ENCODE data around the gene ORM2.

ORM2 gene

DNA sequence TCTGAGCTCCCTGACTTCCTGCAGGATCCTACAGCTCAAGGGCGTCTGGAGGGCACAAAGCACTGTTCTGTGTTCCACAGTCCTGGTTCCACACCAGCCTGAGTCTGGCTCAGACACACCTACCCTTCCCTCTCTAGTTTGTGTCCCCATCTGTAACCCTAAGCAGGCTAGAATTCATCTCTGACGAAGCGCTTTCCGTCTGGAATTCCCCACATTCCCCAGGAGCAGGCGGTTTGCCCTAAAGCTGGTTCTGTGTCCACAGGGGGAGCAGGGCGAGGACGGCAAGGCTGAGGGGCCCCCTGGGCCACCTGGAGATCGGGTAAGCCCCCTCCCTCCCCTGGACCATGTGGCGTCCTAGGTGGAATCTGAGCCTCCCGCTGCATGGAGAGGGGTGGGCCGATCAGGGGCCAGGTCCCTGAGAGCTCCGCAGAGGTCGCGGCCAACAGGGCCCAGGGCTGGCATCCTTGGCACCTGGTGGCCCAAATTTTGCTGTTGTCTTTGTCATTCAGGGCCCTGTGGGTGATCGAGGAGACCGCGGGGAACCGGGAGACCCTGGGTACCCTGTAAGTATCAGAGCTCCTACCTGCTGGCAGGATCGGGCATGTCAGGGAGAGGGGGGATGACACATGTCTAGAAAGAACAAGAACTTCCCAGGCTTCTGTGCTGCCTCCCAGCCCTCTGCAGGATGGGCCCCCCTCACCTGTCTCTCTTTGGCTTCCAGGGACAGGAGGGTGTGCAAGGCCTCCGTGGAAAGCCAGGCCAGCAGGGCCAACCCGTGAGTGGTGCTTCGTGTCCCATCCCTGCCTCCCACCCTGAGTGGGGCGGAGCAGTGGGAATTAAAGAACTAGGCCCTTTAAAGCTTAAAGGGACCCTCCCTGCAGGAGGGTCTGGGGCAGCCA is 41.2 kb upstream of the ORM2 start:
- H3K4me3 ChIP-seq (ENCODE audit: low read depth, low read length) = no peak overlapping the region
- TF ChIP-seq, protein P1, sequence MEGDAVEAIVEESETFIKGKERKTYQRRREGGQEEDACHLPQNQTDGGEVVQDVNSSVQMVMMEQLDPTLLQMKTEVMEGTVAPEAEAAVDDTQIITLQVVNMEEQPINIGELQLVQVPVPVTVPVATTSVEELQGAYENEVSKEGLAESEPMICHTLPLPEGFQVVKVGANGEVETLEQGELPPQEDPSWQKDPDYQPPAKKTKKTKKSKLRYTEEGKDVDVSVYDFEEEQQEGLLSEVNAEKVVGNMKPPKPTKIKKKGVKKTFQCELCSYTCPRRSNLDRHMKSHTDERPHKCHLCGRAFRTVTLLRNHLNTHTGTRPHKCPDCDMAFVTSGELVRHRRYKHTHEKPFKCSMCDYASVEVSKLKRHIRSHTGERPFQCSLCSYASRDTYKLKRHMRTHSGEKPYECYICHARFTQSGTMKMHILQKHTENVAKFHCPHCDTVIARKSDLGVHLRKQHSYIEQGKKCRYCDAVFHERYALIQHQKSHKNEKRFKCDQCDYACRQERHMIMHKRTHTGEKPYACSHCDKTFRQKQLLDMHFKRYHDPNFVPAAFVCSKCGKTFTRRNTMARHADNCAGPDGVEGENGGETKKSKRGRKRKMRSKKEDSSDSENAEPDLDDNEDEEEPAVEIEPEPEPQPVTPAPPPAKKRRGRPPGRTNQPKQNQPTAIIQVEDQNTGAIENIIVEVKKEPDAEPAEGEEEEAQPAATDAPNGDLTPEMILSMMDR (IDR thresholded peaks at IDR 0.05; ENCODE audit: low read depth, low read length, missing control alignments) = no peak
- peak; percentile 27 for DNase-seq (ENCODE audit: low read depth)
- in situ Hi-C loops (cut with HindIII; ENCODE audit: low sequenced_read_pairs) = no loop called here

DNA sequence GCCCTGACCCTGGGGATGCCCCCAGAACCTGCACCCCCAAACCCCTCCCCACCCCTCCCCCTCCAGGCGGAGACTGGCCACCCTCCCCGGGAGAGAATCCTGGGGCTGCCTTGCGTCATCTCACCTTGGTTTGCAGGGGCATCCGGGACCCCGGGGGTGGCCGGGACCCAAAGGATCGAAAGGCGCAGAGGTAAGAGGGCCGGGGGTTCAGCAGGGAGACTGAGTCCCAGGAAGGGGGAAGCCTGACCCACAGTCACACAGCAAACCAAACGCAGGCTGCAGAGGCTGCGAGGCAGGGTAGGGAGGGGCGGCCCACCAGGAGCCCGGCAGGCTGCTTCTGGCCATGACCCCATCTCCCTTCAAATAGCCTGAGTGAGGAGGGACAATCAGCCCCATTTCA is 40.6 kb upstream of the ORM2 start:
- in situ Hi-C loops (cut with HindIII; ENCODE audit: low sequenced_read_pairs) = no loop called here
- no peak for DNase-seq (ENCODE audit: low read depth)

DNA sequence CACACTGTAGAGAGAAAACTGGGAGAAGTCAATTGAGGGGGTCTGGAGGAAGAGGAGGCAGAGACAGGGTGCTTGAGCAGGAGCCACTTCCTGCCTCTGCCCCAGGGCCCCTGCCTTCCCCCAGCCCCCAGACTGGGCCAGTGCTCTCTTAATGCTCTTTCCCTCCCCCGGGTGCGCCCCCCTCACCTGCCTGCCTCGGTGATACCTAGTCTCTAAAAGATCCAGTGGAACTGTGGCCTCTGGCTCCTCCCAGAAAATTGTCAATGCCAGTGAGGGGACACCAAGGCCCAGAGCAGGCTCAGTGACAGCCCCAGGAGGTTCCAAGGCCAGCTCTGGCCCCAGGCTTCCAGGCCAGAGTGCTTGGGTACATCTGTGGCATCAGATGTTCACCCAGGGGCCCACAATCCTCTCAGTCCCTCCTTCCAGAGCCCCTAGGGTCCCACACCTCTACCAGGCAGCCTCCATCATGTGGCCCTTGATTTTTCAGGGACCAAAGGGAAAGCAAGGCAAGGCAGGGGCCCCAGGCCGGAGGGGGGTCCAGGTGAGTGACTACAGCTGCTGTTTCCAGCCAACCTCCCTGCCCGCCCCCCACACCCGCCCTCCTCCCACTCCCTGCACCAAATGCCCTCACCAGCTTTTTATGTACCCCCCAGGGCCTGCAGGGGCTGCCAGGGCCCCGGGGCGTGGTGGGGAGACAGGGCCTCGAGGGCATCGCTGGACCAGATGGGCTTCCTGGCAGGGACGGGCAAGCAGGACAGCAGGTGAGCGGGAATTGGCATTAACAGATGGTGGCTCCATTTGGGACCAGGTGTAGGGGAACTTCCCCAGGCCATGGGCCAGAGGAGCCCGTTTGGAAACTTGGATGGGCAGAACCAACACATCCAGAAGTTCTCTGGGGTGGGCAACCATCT is 39.8 kb upstream of the ORM2 start:
- in situ Hi-C loops (cut with HindIII; ENCODE audit: low sequenced_read_pairs) = no loop called here
- TF ChIP-seq, protein P1 (IDR thresholded peaks at IDR 0.05; ENCODE audit: low read depth, low read length, missing control alignments) = no peak
- H3K4me3 ChIP-seq (ENCODE audit: low read depth, low read length) = no peak overlapping the region
- no peak for DNase-seq (ENCODE audit: low read depth)

More for the DNA sequence above, 40.6 kb upstream of the ORM2 start:
- TF ChIP-seq, protein P1 (IDR thresholded peaks at IDR 0.05; ENCODE audit: low read depth, low read length, missing control alignments) = no peak
- no peak overlapping the region for H3K4me3 ChIP-seq (ENCODE audit: low read depth, low read length)

DNA sequence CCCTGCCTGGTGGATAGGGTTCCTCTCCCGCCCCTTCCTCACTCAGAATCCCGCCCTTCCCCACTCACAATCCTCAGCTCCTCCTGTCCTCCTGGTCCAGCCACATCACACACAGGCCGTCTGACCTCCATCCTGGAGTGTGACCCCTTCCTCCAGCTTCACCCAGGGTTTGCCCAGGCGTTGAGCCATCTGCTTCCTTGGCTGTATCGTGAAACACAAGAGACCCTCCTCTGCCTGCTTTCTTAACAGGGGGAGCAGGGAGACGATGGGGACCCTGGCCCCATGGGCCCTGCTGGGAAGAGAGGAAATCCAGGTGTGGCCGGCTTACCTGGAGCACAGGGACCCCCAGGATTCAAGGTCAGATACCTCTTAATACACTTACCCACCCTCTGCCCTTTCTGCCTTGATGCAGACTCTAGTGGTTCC is 39.1 kb upstream of the ORM2 start:
- H3K4me3 ChIP-seq (ENCODE audit: low read depth, low read length) = no peak overlapping the region
- in situ Hi-C loops (cut with HindIII; ENCODE audit: low sequenced_read_pairs) = no loop called here
- TF ChIP-seq, protein P1 (IDR thresholded peaks at IDR 0.05; ENCODE audit: low read depth, low read length, missing control alignments) = no peak
- no peak for DNase-seq (ENCODE audit: low read depth)

DNA sequence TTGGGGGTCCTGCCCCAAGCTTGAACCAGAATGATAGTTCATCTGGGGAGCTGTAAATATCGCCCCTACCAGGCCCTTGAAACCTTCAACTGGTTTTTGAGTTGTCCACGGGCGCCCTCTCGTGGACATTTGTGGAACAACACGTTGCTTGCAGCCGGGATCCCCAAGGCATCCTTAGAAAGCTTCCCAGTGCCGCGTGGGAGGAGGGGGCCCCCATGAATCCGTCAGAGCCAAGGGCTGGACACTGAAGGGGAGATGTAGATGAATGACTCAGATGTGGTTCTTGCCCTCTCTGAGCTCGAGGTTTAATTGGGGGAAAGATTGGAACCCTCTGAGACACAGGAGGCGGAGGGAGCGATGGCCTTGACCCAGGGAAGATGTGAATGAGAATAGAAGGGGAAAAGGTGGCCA is 38.6 kb upstream of the ORM2 start:
- TF ChIP-seq, protein P1 (IDR thresholded peaks at IDR 0.05; ENCODE audit: low read depth, low read length, missing control alignments) = peak; percentile 88
- in situ Hi-C loops (cut with HindIII; ENCODE audit: low sequenced_read_pairs) = no loop called here

GRCh38 chr9:114291886-114292590 is 37.6 kb upstream of the ORM2 start:
- TF ChIP-seq, protein P1 (IDR thresholded peaks at IDR 0.05; ENCODE audit: low read depth, low read length, missing control alignments) = no peak
- no peak overlapping the region for H3K4me3 ChIP-seq (ENCODE audit: low read depth, low read length)
- in situ Hi-C loops (cut with HindIII; ENCODE audit: low sequenced_read_pairs) = no loop called here
- no peak for DNase-seq (ENCODE audit: low read depth)

More for the DNA sequence above, 38.6 kb upstream of the ORM2 start:
- no peak overlapping the region for H3K4me3 ChIP-seq (ENCODE audit: low read depth, low read length)
- DNase-seq (ENCODE audit: low read depth) = peak; percentile 42
